ENCODE data around the gene STH. TPM values are rescaled to one million over a fixed set of nuclear protein-coding genes. Genes with fewer than 3 reads are reported as not detected.

The STH gene
- total RNA-seq, 2 donors from 2014 or later, result not detected

DNA sequence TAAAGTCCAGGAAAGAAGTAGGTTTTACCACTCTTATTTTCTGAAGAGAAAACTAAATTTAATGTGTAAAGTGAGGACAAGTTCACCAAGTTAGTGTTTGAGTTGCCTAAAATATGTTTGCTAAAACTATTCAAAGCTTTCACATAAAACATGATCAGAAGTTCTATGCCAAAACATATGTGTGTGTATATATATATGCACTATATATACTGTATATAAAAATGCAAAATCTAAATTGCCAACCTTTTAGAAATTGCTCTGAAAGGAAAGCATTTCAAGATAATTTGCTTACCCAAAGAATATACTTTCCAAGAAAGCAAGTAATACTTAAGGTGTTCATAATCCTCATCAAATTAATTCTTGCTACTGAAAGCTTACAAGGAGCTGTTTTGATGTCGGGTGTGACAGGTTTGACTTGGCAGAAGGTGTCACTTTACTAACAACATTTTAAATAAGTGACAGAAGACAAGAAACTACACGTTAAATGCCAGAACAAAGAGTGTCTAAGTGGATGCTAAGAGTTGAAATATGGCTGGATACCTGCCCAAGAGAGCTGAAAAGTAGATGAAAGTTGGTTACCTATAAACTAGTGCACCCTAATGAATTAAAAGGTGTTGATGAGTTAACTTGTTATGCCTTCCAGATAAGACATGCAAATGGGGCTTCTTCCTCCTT, 32.3 kb upstream of the STH start:
- 35 to 36% methylated on average over 2 of the region's 2 CpGs for WGBS, 2 donors
- ATAC-seq (no peak), DNase-seq (no peak)
- H3K9me3 ChIP-seq, result no peaks in the 10 kb centered on the region
- no peak overlapping the region for H3K27ac ChIP-seq
- no peaks in the 10 kb centered on the region for H3K4me1 ChIP-seq
- no peak overlapping the region for H3K4me3 ChIP-seq
- no peaks in the 10 kb centered on the region for H3K36me3 ChIP-seq (replicated peaks in 1 of 2; ENCODE audit: insufficient read depth in 1 of 2, low read depth in 2 of 2)
- TF ChIP-seq, protein P1, sequence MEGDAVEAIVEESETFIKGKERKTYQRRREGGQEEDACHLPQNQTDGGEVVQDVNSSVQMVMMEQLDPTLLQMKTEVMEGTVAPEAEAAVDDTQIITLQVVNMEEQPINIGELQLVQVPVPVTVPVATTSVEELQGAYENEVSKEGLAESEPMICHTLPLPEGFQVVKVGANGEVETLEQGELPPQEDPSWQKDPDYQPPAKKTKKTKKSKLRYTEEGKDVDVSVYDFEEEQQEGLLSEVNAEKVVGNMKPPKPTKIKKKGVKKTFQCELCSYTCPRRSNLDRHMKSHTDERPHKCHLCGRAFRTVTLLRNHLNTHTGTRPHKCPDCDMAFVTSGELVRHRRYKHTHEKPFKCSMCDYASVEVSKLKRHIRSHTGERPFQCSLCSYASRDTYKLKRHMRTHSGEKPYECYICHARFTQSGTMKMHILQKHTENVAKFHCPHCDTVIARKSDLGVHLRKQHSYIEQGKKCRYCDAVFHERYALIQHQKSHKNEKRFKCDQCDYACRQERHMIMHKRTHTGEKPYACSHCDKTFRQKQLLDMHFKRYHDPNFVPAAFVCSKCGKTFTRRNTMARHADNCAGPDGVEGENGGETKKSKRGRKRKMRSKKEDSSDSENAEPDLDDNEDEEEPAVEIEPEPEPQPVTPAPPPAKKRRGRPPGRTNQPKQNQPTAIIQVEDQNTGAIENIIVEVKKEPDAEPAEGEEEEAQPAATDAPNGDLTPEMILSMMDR (IDR thresholded peaks at IDR 0.05), result no peak
- no peak for TF ChIP-seq POLR2A (IDR thresholded peaks at IDR 0.05)
- H3K27me3 ChIP-seq, result no peaks in the 10 kb centered on the region
- intact Hi-C loops (cut with DNase I), result no loop called here

DNA sequence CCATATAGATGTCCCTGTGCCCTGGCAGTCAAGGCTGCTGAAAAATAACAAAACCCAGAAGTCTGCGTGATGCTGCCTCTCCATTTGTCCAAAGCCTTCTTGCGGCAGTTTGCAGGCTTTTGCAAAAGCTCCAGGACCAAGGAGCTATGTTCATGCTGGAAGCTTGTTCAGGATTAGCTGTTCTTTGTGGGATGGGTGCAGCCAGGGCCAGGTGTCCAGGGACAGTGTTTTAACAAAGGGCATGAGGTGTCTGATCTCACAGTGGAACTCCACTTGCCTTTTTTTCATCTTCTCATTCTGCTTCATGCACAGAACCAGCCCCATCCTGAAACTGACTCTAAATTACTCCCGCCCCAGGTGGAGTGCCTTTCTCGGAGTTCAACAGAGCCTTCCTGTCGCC, 31.7 kb upstream of the STH start:
- ATAC-seq (no peak), DNase-seq (no peak)
- TF ChIP-seq, protein P1 (IDR thresholded peaks at IDR 0.05), result no peak
- no peak for TF ChIP-seq POLR2A (IDR thresholded peaks at IDR 0.05)
- 83 to 89% methylated on average over 5 of the region's 5 CpGs for WGBS, 2 donors
- Histone ChIP-seq H3K4me1 (no peaks in the 10 kb centered on the region), H3K9me3 (no peaks in the 10 kb centered on the region), H3K27ac (no peak overlapping the region), H3K36me3 (replicated peaks in 1 of 2; ENCODE audit: insufficient read depth in 1 of 2, low read depth in 2 of 2) (no peaks in the 10 kb centered on the region), H3K27me3 (no peaks in the 10 kb centered on the region), H3K4me3 (no peak overlapping the region)
- intact Hi-C loops (cut with DNase I), result no loop called here

DNA sequence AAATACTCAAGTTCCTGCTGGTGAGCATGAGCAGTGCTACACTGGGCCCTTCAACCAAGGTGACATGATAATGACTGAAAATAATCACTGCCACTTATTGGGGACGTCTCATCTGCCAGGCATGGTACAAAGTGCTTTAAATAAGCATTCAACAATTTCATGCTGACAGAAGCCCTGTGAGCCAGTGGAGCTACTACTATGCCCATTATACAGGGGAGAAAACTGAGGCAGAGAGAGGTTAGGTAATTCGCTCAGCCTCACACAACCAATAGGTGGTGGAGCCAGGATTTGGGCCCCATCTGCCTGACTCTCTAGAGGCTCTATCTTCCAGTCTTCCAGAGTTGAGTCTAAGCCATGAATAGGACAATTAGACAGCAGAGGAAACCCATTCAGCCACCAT, 30.3 kb upstream of the STH start:
- intact Hi-C loops (cut with DNase I), result no loop called here
- 56 to 74% methylated on average over 2 of the region's 2 CpGs for WGBS, 2 donors
- H3K27me3 ChIP-seq, result no peaks in the 10 kb centered on the region
- no peak for ATAC-seq
- no peaks in the 10 kb centered on the region for H3K36me3 ChIP-seq (replicated peaks in 1 of 2; ENCODE audit: insufficient read depth in 1 of 2, low read depth in 2 of 2)
- DNase-seq, result no peak
- TF ChIP-seq, protein P1 (IDR thresholded peaks at IDR 0.05), result no peak
- no peak for TF ChIP-seq POLR2A (IDR thresholded peaks at IDR 0.05)
- no peaks in the 10 kb centered on the region for H3K4me1 ChIP-seq
- no peak overlapping the region for H3K27ac ChIP-seq
- H3K4me3 ChIP-seq, result no peak overlapping the region
- no peaks in the 10 kb centered on the region for H3K9me3 ChIP-seq

DNA sequence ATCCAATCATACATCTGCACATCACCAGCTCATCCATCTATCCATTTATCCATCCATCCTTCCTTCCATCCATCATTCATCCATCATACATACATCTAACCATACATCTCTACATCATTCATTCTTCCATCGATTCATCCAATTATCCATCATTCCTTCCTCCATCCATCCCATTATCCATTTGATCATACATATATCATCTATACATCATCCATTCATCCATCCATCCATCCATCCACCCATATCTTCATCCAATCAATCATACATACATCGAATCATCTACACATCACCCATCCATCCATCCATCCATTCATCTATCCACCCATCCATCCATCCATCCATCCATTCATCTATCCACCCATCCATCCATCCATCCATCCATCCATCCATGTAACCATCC, 29.3 kb upstream of the STH start:
- DNase-seq (no peak), ATAC-seq (no peak)
- intact Hi-C loops (cut with DNase I), result no loop called here
- Histone ChIP-seq H3K36me3 (replicated peaks in 1 of 2; ENCODE audit: insufficient read depth in 1 of 2, low read depth in 2 of 2) (no peaks in the 10 kb centered on the region), H3K9me3 (no peaks in the 10 kb centered on the region), H3K4me1 (no peaks in the 10 kb centered on the region), H3K27ac (no peak overlapping the region), H3K4me3 (no peak overlapping the region), H3K27me3 (no peaks in the 10 kb centered on the region)
- 73 to 80% methylated on average over 2 of the region's 2 CpGs for WGBS, 2 donors
- no peak for TF ChIP-seq POLR2A (IDR thresholded peaks at IDR 0.05)
- TF ChIP-seq, protein P1 (IDR thresholded peaks at IDR 0.05), result no peak

DNA sequence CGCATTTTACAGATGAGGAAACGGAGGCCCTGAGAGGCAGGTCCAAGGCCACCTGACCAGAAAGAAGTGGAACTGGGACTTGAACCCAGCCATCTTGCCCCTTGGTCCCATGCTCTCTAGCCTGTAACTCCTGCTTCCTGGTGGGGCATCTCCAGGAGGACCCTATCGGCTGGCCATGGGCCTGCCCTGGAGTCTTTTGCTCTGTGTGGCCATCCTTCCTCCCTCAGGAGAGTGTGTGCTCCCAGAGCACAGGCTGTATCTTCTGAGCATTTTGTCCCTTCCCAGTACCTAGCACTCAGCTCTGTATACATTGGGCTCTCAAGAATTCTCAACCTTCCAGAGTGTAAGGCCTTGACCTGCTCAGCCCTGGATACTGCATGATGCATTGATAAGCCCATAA, 28.4 kb upstream of the STH start:
- ATAC-seq, result no peak
- H3K4me1 ChIP-seq, result no peaks in the 10 kb centered on the region
- WGBS, 2 donors, result 87 to 100% methylated on average over 2 to 3 of the region's 3 CpGs
- intact Hi-C loops (cut with DNase I), result no loop called here
- no peak overlapping the region for H3K27ac ChIP-seq
- no peak for DNase-seq
- H3K27me3 ChIP-seq, result no peaks in the 10 kb centered on the region
- H3K36me3 ChIP-seq (replicated peaks in 1 of 2; ENCODE audit: insufficient read depth in 1 of 2, low read depth in 2 of 2), result no peaks in the 10 kb centered on the region
- no peak overlapping the region for H3K4me3 ChIP-seq
- TF ChIP-seq POLR2A (IDR thresholded peaks at IDR 0.05), result no peak
- TF ChIP-seq, protein P1 (IDR thresholded peaks at IDR 0.05), result no peak
- no peaks in the 10 kb centered on the region for H3K9me3 ChIP-seq

All from body of pancreas (tissue), 4 donors.